Measurements from ENCODE around the gene TNC.

GRCh38 chr9:115142090-115142489 lies 24.1 kb upstream of the TNC start:
- no peak for TF ChIP-seq EZH2phosphoT487 (conservative IDR thresholded peaks at IDR 0.05; ENCODE audit: low read length)
- no peak for TF ChIP-seq CTCF (IDR thresholded peaks at IDR 0.05; ENCODE audit: insufficient read depth, low read length, poor library complexity, severe bottlenecking)

All from SU-DHL-6 (cell line).